ENCODE results near the gene SLAMF8.

Gene SLAMF8

DNA sequence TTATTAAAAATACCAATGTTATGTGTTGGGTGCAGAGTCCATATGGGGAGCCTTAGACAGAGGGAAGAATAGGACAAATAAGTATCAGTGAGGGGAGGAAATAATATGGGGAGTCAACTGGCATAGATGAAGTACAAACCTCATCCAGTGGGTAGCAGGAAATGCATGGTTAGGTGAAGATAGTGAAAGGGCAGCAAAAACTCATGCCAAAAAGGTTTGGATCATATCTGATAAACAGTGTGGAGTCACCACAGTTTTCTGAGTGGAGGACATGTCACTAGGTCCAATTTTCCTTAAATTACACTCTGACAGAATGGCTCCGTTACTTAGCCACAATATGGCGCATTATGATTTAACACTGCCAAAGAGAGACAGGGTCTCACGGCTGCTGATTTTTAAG is 35.6 kb upstream of the SLAMF8 start:
- no peak overlapping the region for H3K9ac ChIP-seq

GRCh38 chr1:159791461-159791860 is 35.2 kb upstream of the SLAMF8 start:
- Histone ChIP-seq H3K4me3 (no peak overlapping the region), H4K20me1 (no peaks in the 10 kb centered on the region), H3K9ac (no peak overlapping the region), H3K4me2 (no peak overlapping the region), H3K27ac (no peak overlapping the region), H3K27me3 (no peaks in the 10 kb centered on the region), H3K9me3 (no peaks in the 10 kb centered on the region), H3K36me3 (no peaks in the 10 kb centered on the region), H3K4me1 (no peaks in the 10 kb centered on the region)
- no peak for TF ChIP-seq Cebpa-rat (IDR thresholded peaks at IDR 0.05)

More for the DNA sequence above, 35.6 kb upstream of the SLAMF8 start:
- Histone ChIP-seq H3K27me3 (no peaks in the 10 kb centered on the region), H3K36me3 (no peaks in the 10 kb centered on the region), H4K20me1 (no peaks in the 10 kb centered on the region), H3K4me3 (no peak overlapping the region), H3K9me3 (no peaks in the 10 kb centered on the region), H3K4me2 (no peak overlapping the region), H3K27ac (no peak overlapping the region), H3K4me1 (no peaks in the 10 kb centered on the region)
- TF ChIP-seq Cebpa-rat (IDR thresholded peaks at IDR 0.05): no peak

- H3K4me3 ChIP-seq: no peak overlapping the region
- no peaks in the 10 kb centered on the region for H3K36me3 ChIP-seq
- no peaks in the 10 kb centered on the region for H3K27me3 ChIP-seq
- H3K4me2 ChIP-seq: no peak overlapping the region
- H3K4me1 ChIP-seq: peaks cover 19% of the 10 kb centered on the region
- H3K9ac ChIP-seq: no peak overlapping the region
- no peaks in the 10 kb centered on the region for H3K9me3 ChIP-seq
- no peak for TF ChIP-seq Cebpa-rat (IDR thresholded peaks at IDR 0.05)
- H4K20me1 ChIP-seq: peaks cover 4% of the 10 kb centered on the region; the same call in 1 of the 2 replicates
- no peak overlapping the region for H3K27ac ChIP-seq
Measured at GRCh38 chr1:159795534-159795933, 31.1 kb upstream of the SLAMF8 start.

- H3K27ac ChIP-seq: no peak overlapping the region
- TF ChIP-seq Cebpa-rat (IDR thresholded peaks at IDR 0.05): no peak
- no peaks in the 10 kb centered on the region for H3K27me3 ChIP-seq
- H3K9me3 ChIP-seq: no peaks in the 10 kb centered on the region
- no peaks in the 10 kb centered on the region for H3K36me3 ChIP-seq
- no peak overlapping the region for H3K4me3 ChIP-seq
- H4K20me1 ChIP-seq: peaks cover 4% of the 10 kb centered on the region; the same call in 1 of the 2 replicates
- H3K4me1 ChIP-seq: peaks cover 28% of the 10 kb centered on the region
- no peak overlapping the region for H3K9ac ChIP-seq
- H3K4me2 ChIP-seq: peak overlapping the region; percentile 56
Measured at GRCh38 chr1:159798893-159799292, 27.8 kb upstream of the SLAMF8 start.

DNA sequence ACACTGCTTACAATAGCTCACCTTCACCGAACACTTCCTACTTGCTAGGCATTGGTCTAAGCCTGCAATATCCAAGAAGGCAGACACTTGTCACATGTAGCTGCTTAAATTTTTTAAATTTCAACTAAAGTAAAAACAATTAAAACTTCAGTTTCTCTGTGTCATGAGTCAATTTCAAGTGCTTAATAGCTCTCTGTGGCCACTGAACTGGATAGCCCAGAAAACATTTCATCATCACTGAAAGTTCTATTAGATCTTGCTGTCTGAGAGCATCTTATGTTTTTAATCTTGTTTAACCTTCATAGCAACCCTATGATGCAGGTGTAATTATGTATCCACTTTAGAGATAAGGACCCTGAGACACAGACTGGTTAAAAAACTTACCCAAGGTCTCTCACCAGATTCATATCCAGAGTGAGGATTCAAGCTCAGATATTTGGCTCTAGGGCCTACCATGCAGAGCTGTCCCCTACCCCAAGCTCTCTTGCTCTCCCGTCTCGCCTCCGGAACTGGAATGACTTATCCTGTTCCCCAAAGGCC is 27.2 kb upstream of the SLAMF8 start:
- Histone ChIP-seq H3K4me1 (peaks cover 28% of the 10 kb centered on the region), H3K9me3 (no peaks in the 10 kb centered on the region), H3K27ac (no peak overlapping the region), H4K20me1 (peaks cover 4% of the 10 kb centered on the region; the same call in 1 of the 2 replicates), H3K9ac (no peak overlapping the region), H3K4me2 (peak overlapping the region; percentile 56), H3K36me3 (no peaks in the 10 kb centered on the region), H3K4me3 (no peak overlapping the region), H3K27me3 (no peaks in the 10 kb centered on the region)
- no peak for TF ChIP-seq Cebpa-rat (IDR thresholded peaks at IDR 0.05)

DNA sequence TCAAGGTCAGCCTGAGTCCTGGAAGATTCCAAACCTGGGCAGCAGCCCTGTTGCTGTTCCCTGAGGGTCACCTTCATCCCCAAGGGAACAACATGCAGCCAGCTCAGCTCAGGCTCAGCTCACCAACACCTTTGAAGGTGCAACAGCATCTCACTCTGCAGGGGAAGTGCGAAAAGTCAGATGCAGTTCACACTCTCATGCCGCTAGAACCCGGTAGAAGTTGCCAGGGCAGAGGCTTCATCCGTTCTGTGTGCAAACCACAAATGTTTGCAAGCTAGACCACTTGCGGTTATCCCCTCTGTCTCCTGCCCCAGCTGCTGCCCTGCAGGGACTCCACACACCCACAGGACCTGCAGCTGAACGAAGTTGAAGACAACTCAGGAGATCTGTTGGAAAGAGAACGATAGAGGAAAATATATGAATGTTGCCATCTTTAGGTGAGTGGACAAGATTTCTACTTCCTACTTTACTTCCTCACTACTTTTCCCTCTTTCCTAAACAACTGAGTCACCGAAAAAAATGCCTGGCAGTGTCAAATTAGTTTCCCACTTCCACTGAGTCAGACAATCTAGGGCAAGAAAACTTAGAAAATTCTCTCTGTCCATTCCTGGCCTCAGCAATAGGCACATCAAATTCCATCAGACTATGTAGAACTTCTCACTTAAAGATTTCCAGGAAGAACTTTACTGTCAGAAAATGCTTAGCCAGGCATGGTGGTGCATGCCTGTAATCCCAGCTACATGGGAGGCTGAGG is 26.3 kb upstream of the SLAMF8 start:
- no peaks in the 10 kb centered on the region for H3K9me3 ChIP-seq
- H3K4me2 ChIP-seq: peak overlapping the region; percentile 56
- no peak for TF ChIP-seq Cebpa-rat (IDR thresholded peaks at IDR 0.05)
- no peak overlapping the region for H3K4me3 ChIP-seq
- H3K36me3 ChIP-seq: no peaks in the 10 kb centered on the region
- H3K27ac ChIP-seq: no peak overlapping the region
- H4K20me1 ChIP-seq: peaks cover 4% of the 10 kb centered on the region; the same call in 1 of the 2 replicates
- no peaks in the 10 kb centered on the region for H3K27me3 ChIP-seq
- H3K9ac ChIP-seq: no peak overlapping the region
- peaks cover 28% of the 10 kb centered on the region for H3K4me1 ChIP-seq

- Histone ChIP-seq H3K9ac (no peak within 1 kb of the TSS), H3K27me3 (no peaks in the 10 kb centered on the region), H3K27ac (no peak within 1 kb of the TSS), H3K36me3 (no peaks in the 10 kb centered on the region), H3K4me1 (peaks cover 28% of the 10 kb centered on the region), H4K20me1 (peaks cover 4% of the 10 kb centered on the region; the same call in 1 of the 2 replicates), H3K9me3 (no peaks in the 10 kb centered on the region), H3K4me3 (no peak within 1 kb of the TSS), H3K4me2 (no peak within 1 kb of the TSS)
- no peak for TF ChIP-seq Cebpa-rat (IDR thresholded peaks at IDR 0.05)
Measured at GRCh38 chr1:159802111-159802510, 24.6 kb upstream of the SLAMF8 start, which contains the start of gene FCRL6. Gene FCRL6, plus strand, starts transcription at chr1:159802360. Its CDS starts 65 bp downstream, at chr1:159802425.

DNA sequence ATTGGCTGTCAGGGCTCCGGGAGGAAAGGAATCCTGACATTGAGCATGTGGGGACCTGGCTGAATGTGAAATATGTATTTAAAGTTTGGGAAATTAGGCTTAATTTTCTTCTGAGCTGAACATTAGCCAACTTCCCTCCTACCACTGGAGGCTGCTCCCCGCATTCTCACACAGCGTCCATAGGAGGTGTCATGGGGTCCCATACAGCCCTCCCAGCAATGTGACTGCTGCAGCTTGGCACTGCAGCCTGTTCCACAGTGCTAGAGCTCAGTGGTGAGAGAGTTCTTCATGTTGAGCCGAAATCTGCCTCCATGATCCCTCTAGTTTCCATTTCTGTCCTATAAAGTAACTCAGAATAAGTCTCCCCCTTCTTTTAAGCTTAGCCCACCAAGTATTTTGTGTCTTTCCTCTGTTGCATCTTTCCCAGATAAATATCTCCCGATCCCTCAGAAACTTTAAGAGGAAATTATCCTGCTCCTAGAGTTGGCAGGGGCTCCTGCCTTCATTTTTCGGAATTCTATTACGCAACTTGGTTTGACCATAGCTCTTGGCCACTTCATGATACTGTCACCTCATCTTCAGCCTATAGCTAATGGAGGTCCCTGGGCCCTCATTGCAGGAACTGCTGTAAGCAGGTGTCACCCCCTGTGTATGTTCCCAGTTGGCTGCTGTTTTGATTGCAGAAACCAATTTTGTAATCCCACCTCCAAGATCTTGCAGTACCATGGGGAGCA is 22.6 kb upstream of the SLAMF8 start:
- H3K9ac ChIP-seq: no peak overlapping the region
- TF ChIP-seq Cebpa-rat (IDR thresholded peaks at IDR 0.05): peak; percentile 49; the same call in 1 of the 2 replicates
- peaks cover 23% of the 10 kb centered on the region for H3K4me1 ChIP-seq
- no peak overlapping the region for H3K4me3 ChIP-seq
- no peak overlapping the region for H3K4me2 ChIP-seq
- no peaks in the 10 kb centered on the region for H3K27me3 ChIP-seq
- H3K27ac ChIP-seq: no peak overlapping the region
- peaks cover 4% of the 10 kb centered on the region; the same call in 1 of the 2 replicates for H4K20me1 ChIP-seq
- H3K9me3 ChIP-seq: no peaks in the 10 kb centered on the region
- no peaks in the 10 kb centered on the region for H3K36me3 ChIP-seq

DNA sequence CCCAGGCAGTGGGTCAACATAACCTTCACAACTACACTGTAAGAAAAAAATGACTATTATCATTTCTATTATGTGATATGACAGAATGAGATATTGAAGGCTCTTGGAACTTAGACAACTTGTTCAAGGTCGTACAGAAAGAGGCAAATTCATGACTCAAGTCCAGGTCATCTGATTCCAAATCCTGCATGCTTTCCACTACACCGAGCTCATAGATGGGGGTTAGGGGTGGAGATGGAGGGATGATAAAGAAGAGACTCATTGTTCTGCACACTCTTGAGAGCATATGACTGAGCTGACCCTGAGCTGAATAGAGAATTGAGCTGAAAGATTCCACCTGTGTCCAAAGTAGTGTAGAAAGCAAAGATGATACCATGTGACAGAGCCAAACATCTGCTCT is 21.7 kb upstream of the SLAMF8 start:
- Histone ChIP-seq H3K27ac (no peak overlapping the region), H3K9ac (no peak overlapping the region), H3K36me3 (no peaks in the 10 kb centered on the region), H3K27me3 (no peaks in the 10 kb centered on the region), H3K4me3 (no peak overlapping the region), H4K20me1 (peaks cover 2% of the 10 kb centered on the region; the same call in 1 of the 2 replicates), H3K4me2 (no peak overlapping the region), H3K9me3 (no peaks in the 10 kb centered on the region), H3K4me1 (peaks cover 15% of the 10 kb centered on the region)
- no peak for TF ChIP-seq Cebpa-rat (IDR thresholded peaks at IDR 0.05)

GRCh38 chr1:159815926-159816325 is 10.7 kb upstream of the SLAMF8 start:
- Histone ChIP-seq H3K36me3 (no peaks in the 10 kb centered on the region), H3K4me3 (no peak overlapping the region), H3K9me3 (no peaks in the 10 kb centered on the region), H3K9ac (no peak overlapping the region), H4K20me1 (no peaks in the 10 kb centered on the region), H3K27me3 (no peaks in the 10 kb centered on the region), H3K27ac (no peak overlapping the region), H3K4me2 (no peak overlapping the region), H3K4me1 (no peaks in the 10 kb centered on the region)
- TF ChIP-seq Cebpa-rat (IDR thresholded peaks at IDR 0.05): no peak

Measured in BLaER1 (cell line).